Heart left ventricle (tissue), 16 donors: ENCODE data around the gene DHX57. TPM values are rescaled to one million over a fixed set of nuclear protein-coding genes. Genes with fewer than 3 reads are reported as not detected.

Experiments used
- ATAC-seq, 4 donors: fragments of 200-7000 bp; cut with Tn5 transposase; one replicate each; pipeline ENCODE4 v1.9.1; 2020 to 2022; ENCODE audit warnings: moderate library complexity in 4 of 4, mild to moderate bottlenecking in 3 of 4, moderate number of reproducible peaks in 1 of 4
- DNase-seq, 5 donors: peaks; one replicate each; pipeline ENCODE4 v3.0.0-alpha.2; 2020
- H3K27ac ChIP-seq, 12 donors: fragments of 200-600 bp; sonication (generic) in 4 of 12; one replicate each; pipeline versions ENCODE4 v1.5.0 to v1.8.0; 2016 to 2022; ENCODE audit warnings: mild to moderate bottlenecking in 2 of 12
- H3K27me3 ChIP-seq, 9 donors: fragments of 200-600 bp; sonication (generic) in 2 of 9; one replicate each; pipeline versions ENCODE4 v1.5.1 to v1.8.0; 2016 to 2022; ENCODE audit warnings: mild to moderate bottlenecking in 3 of 9
- H3K36me3 ChIP-seq, 9 donors: fragments of 200-600 bp; sonication (generic) in 2 of 9; one replicate each; pipeline versions ENCODE4 v1.5.0 to v1.8.0; 2018 to 2022; ENCODE audit warnings: mild to moderate bottlenecking in 2 of 9
- H3K4me1 ChIP-seq, 12 donors: fragments of 200-600 bp; sonication (generic) in 4 of 12; one replicate each; pipeline versions ENCODE4 v1.5.0 to v1.8.0; 2016 to 2022; ENCODE audit warnings: mild to moderate bottlenecking in 3 of 12
- H3K4me3 ChIP-seq, 12 donors: fragments of 200-600 bp; sonication (generic) in 4 of 12; one replicate each; pipeline versions ENCODE4 v1.5.0 to v1.8.0; 2017 to 2022; ENCODE audit warnings: mild to moderate bottlenecking in 9 of 12, moderate library complexity in 4 of 12
- H3K9me3 ChIP-seq, 12 donors: fragments of 200-600 bp; sonication (generic) in 4 of 12; one replicate each; pipeline versions ENCODE4 v1.5.0 to v1.8.0; 2016 to 2022; ENCODE audit warnings: mild to moderate bottlenecking in 1 of 12
- POLR2A ChIP-seq, 2 donors: fragments of 450-650 bp; IDR thresholded peaks; one replicate each; pipeline ENCODE4 v1.6.1; 2017; ENCODE audit warnings: antibody characterized with exemption in 2 of 2, mild to moderate bottlenecking in 2 of 2, moderate library complexity in 2 of 2
- WGBS, 4 donors: extraction: QIAGEN DNeasy Blood & Tissue Kit in 2 of 4; methylation state at CpG; one replicate each; pipeline versions ENCODE4 v1.1.5 to v1.1.7; 2013 to 2018; 5-methylcytosine and 5-hydroxymethylcytosine counted together
- intact Hi-C, 10 donors: fragments of 100-400 bp; cut with DNase I; formaldehyde crosslinking; loops; one replicate each; pipeline versions ENCODE4 v1.11.1 to v1.14.2; 2022
- polyA plus RNA-seq, 2 donors: library from polyadenylated mRNA; stranded (reverse); fragments of 200-250 nt; gene quantifications; one replicate each; pipeline ENCODE4 v1.2.3, GENCODE V29; 2013
- total RNA-seq, 9 donors: library from RNA; depleted of rRNA in 2 of 9; stranded (reverse); fragments of >200 nt in 2 of 9; fragmentation: NEBNext Ultra II Directional in 3 of 9; extraction: Animal tissue kit (Norgen Biotek cat#: 25700) in 3 of 9; gene quantifications; one replicate each; pipeline versions ENCODE4 v1.1.0 to v1.2.4, GENCODE V29; 2016 to 2023
- TF ChIP-seq, protein P1 (sequence below), 12 donors: fragments of 200-600 bp; sonication (generic) in 4 of 12; IDR thresholded peaks; one replicate each; pipeline versions ENCODE4 v1.5.0 to v1.8.0; 2018 to 2022; ENCODE audit warnings: antibody characterized with exemption in 12 of 12, mild to moderate bottlenecking in 5 of 12
- donor health status: ischemic (EF 13 %, LVEDD 7.1; RV severe dilation, severe dysfunction).
- donor health status: healthy with polysubstance abuse.
- donor health status: DM: no; HTN: yes; CAD: no.
- donor health status: DM: no; HTN: no; CAD: no.
- donor health status: ischemic (EF 25% LVEDD 6.9; RV normal size, moderate dysfunction).
- donor health status: ischemic (EF 25% LVEDD 5.7; RV mildly dilated, moderate dysfunction).
- donor health status: healthy.
- donor health status: DM: yes; HTN: yes; CAD: no.
- donor health status: ischemic (EF 35%, LVEDD 5.7; RV mildly dilated, moderate dysfunction).
- donor health status: nonischemic (EF 11% LVEDD 7.7; RV severe dilation, severe dysfunction).
- donor health status: DM: yes; HTN: yes; CAD: no.
- donor health status: PGD.
- donor health status: ischemic (EF 29% LVEDD 5.4; RV normal size, mild dysfunction).
- donor health status: nonischemic (EF 23%, LVEDD 6.1; RV moderate dilation, normal function).

The DHX57 gene
- total and polyA plus RNA-seq, 11 donors = 4.1 to 15.0 (median 9.4) TPM

DNA sequence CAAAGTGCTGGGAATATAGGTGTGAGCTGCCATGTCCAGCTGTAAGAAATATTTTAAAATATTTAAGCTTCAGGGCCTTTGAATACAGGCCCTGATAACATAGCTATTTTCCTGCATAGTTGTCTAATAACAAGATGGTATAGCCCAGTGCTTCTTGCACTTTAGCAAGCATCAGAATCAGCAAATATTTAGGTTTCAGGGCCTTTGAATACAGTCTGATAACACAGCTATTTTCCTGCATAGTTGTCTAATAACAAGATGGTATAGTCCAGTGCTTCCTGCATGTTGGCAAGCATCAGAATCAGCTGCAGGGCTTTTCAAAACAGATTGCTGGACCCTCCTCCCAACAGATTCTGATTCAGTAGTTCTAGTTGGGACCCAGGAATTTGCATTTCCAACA lies 92.1 kb downstream of the DHX57 start:
- DNase-seq (no peak), ATAC-seq (no peak)
- no peaks in the 10 kb centered on the region for H3K9me3 ChIP-seq
- peaks cover 0 to 7% (median 6%) of the 10 kb centered on the region in 12 donors for H3K4me1 ChIP-seq
- no peaks in the 10 kb centered on the region for H3K27me3 ChIP-seq
- intact Hi-C loops = no loop called here
- peaks cover 0 to 24% (median 17%) of the 10 kb centered on the region in 9 donors for H3K36me3 ChIP-seq
- no peak for TF ChIP-seq POLR2A (IDR thresholded peaks at IDR 0.05)
- TF ChIP-seq, protein P1, sequence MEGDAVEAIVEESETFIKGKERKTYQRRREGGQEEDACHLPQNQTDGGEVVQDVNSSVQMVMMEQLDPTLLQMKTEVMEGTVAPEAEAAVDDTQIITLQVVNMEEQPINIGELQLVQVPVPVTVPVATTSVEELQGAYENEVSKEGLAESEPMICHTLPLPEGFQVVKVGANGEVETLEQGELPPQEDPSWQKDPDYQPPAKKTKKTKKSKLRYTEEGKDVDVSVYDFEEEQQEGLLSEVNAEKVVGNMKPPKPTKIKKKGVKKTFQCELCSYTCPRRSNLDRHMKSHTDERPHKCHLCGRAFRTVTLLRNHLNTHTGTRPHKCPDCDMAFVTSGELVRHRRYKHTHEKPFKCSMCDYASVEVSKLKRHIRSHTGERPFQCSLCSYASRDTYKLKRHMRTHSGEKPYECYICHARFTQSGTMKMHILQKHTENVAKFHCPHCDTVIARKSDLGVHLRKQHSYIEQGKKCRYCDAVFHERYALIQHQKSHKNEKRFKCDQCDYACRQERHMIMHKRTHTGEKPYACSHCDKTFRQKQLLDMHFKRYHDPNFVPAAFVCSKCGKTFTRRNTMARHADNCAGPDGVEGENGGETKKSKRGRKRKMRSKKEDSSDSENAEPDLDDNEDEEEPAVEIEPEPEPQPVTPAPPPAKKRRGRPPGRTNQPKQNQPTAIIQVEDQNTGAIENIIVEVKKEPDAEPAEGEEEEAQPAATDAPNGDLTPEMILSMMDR (IDR thresholded peaks at IDR 0.05) = no peak
- no peak overlapping the region for H3K4me3 ChIP-seq
- no peak overlapping the region for H3K27ac ChIP-seq

DNA sequence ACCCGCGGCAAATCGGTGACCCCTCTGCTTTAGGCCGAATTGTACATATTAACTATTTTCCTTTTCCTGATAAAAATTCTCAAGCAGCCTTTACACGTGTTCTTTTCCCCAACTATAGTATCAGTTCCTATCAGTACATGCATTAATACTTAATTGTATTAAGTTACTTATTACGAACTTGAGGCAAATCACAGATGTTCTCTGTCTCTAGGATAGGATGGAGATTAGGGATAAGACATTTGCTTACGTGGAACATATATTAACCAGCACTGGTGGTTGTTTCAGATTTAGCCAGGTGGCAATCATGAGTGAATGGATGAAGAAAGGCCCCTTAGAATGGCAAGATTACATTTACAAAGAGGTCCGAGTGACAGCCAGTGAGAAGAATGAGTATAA lies 97.0 kb downstream of the DHX57 start:
- H3K9me3 ChIP-seq = no peaks in the 10 kb centered on the region
- H3K4me1 ChIP-seq = peaks cover 0 to 15% (median 7%) of the 10 kb centered on the region in 12 donors
- peaks cover 0 to 24% (median 17%) of the 10 kb centered on the region in 9 donors for H3K36me3 ChIP-seq
- no peak for TF ChIP-seq POLR2A (IDR thresholded peaks at IDR 0.05)
- TF ChIP-seq, protein P1 (IDR thresholded peaks at IDR 0.05) = no peak
- DNase-seq = no peak
- WGBS, 4 donors = 13 to 22% (median 15%) methylated on average over 8 of the region's 8 CpGs
- H3K27me3 ChIP-seq = no peaks in the 10 kb centered on the region
- no peak for ATAC-seq
- peak overlapping the region in 7 of 12 donors; percentile 47 to 80 (median 74) for H3K27ac ChIP-seq
- peak overlapping the region; percentile 42 to 90 (median 68) for H3K4me3 ChIP-seq
- intact Hi-C loops = loop anchor here in 1 of 10 donors (1.0 kb wide), 1 partner anchor 27 kb away; the partner anchor contains the start of gene SRSF7

DNA sequence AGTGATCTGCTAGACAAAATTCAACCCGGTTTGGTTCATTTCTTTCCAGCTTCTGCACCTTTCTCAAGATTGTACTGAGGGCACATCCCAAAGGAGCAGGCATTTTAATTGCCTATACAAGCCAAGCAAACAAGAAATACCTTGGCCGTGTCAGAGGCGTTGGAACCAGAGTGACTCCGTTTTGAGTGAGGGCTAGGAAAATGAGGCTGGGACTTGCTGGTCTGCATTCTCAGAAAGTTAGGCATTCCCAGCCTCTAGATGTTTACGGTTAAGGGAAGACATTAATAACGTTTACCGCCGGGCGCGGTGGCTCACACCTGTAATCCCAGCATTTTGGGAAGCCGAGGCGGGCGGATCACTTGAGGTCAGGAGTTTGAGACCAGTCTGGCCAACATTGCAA lies 99.2 kb downstream of the DHX57 start:
- Histone ChIP-seq H3K4me1 (peaks cover 0 to 15% (median 7%) of the 10 kb centered on the region in 12 donors), H3K27me3 (no peaks in the 10 kb centered on the region), H3K4me3 (no peak overlapping the region), H3K9me3 (no peaks in the 10 kb centered on the region), H3K27ac (no peak overlapping the region), H3K36me3 (peaks cover 0 to 15% (median 9%) of the 10 kb centered on the region in 9 donors)
- WGBS, 4 donors = 88 to 91% (median 90%) methylated on average over 13 of the region's 13 CpGs
- DNase-seq (no peak), ATAC-seq (no peak)
- no peak for TF ChIP-seq POLR2A (IDR thresholded peaks at IDR 0.05)
- TF ChIP-seq, protein P1 (IDR thresholded peaks at IDR 0.05) = no peak
- intact Hi-C loops = no loop called here

DNA sequence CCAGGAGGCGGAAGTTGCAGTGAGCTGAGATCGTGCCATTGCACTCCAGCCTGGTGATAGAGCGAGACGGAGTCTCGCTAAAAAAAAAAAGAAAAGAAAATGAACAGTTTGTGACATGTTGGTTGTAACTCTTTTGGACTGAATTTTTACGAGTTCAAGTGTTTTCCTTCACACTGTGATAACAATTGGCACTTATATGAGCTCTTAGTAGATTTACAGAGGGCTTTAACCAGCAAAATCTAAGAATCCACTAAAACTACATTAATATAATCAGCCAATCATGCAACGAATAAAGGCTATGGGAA lies 99.9 kb downstream of the DHX57 start:
- 82 to 84% (median 83%) methylated on average over 7 of the region's 7 CpGs for WGBS, 4 donors
- DNase-seq (no peak), ATAC-seq (no peak)
- no peak for TF ChIP-seq POLR2A (IDR thresholded peaks at IDR 0.05)
- TF ChIP-seq, protein P1 (IDR thresholded peaks at IDR 0.05) = no peak
- H3K4me1 ChIP-seq = peaks cover 0 to 15% (median 7%) of the 10 kb centered on the region in 12 donors
- peaks cover 0 to 9% (median 2%) of the 10 kb centered on the region in 9 donors for H3K36me3 ChIP-seq
- H3K27me3 ChIP-seq = no peaks in the 10 kb centered on the region
- intact Hi-C loops = no loop called here
- no peaks in the 10 kb centered on the region for H3K9me3 ChIP-seq
- no peak overlapping the region for H3K4me3 ChIP-seq
- H3K27ac ChIP-seq = no peak overlapping the region
